Measurements from ENCODE around the gene SIN3B.

The SIN3B gene

DNA sequence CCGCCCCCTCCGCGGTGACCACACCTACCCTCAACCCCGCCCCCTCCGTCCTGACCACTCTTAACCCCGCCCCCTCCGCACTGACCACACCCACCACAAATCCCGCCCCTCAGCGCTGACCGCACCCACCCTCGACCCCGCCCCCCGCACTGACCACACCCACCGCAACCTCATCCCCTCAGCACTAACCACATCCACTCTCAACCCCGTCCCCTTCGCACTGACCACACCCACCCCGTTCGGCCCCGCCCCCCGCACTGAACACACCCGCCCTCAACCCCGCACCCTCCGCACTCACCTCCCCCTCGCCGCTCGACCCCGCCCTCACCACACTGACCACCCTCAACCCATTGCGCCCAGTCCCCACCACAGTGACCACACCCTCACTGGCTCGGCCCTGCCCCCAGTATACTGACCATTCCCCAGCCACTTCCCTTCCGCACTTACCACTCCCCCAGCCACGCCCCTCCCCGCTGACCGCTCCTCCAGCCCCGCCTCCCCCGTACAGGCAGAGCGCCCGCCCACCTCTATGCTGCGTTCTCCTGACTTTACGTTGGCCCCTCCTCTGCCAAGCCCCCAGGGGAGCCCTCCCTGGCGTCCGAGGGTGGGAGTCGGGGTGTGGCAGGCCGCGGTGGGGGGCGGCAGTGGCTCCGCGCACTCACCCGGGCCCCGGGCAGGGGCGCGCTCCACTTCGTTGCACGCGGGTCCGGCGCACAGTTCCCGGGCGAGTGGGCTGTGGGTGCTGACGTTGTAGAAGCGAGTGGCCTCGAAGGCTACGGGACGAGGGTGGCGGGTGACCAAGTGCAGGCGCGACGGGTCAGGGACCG lies 68.0 kb downstream of the SIN3B start:
- peak; percentile 79 for TF ChIP-seq MAX (IDR thresholded peaks at IDR 0.05)
- no peak for TF ChIP-seq CEBPB (IDR thresholded peaks at IDR 0.05)
- TF ChIP-seq RAD21 (IDR thresholded peaks at IDR 0.05; ENCODE audit: low read depth), result no peak
- 0 out of 2 replicates have a peak, but pooled peaks have one; percentile 24 for TF ChIP-seq TAF1 (IDR thresholded peaks at IDR 0.05; ENCODE audit: low read depth)
- 0 out of 2 replicates have a peak, but pooled peaks have one; percentile 31 for TF ChIP-seq CREB1 (IDR thresholded peaks at IDR 0.05; ENCODE audit: low read depth)
- TF ChIP-seq TEAD4 (IDR thresholded peaks at IDR 0.05), result no peak
- TF ChIP-seq ZBTB7A (IDR thresholded peaks at IDR 0.05; ENCODE audit: low read depth), result peak; percentile 97
- peak; percentile 67 for TF ChIP-seq TCF12 (IDR thresholded peaks at IDR 0.05; ENCODE audit: low read depth)
- TF ChIP-seq YY1 (IDR thresholded peaks at IDR 0.05; ENCODE audit: low read depth), result no peak
- TF ChIP-seq FOXM1 (IDR thresholded peaks at IDR 0.05; ENCODE audit: borderline replicate concordance, low read depth), result no peak
- no peak for TF ChIP-seq NFIC (IDR thresholded peaks at IDR 0.05)
- TF ChIP-seq EGR1 (IDR thresholded peaks at IDR 0.05), result 0 out of 2 replicates have a peak, but pooled peaks have one; percentile 35
- TF ChIP-seq, protein P1, sequence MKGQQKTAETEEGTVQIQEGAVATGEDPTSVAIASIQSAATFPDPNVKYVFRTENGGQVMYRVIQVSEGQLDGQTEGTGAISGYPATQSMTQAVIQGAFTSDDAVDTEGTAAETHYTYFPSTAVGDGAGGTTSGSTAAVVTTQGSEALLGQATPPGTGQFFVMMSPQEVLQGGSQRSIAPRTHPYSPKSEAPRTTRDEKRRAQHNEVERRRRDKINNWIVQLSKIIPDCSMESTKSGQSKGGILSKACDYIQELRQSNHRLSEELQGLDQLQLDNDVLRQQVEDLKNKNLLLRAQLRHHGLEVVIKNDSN (IDR thresholded peaks at IDR 0.05), result no peak
- TF ChIP-seq, protein P2, sequence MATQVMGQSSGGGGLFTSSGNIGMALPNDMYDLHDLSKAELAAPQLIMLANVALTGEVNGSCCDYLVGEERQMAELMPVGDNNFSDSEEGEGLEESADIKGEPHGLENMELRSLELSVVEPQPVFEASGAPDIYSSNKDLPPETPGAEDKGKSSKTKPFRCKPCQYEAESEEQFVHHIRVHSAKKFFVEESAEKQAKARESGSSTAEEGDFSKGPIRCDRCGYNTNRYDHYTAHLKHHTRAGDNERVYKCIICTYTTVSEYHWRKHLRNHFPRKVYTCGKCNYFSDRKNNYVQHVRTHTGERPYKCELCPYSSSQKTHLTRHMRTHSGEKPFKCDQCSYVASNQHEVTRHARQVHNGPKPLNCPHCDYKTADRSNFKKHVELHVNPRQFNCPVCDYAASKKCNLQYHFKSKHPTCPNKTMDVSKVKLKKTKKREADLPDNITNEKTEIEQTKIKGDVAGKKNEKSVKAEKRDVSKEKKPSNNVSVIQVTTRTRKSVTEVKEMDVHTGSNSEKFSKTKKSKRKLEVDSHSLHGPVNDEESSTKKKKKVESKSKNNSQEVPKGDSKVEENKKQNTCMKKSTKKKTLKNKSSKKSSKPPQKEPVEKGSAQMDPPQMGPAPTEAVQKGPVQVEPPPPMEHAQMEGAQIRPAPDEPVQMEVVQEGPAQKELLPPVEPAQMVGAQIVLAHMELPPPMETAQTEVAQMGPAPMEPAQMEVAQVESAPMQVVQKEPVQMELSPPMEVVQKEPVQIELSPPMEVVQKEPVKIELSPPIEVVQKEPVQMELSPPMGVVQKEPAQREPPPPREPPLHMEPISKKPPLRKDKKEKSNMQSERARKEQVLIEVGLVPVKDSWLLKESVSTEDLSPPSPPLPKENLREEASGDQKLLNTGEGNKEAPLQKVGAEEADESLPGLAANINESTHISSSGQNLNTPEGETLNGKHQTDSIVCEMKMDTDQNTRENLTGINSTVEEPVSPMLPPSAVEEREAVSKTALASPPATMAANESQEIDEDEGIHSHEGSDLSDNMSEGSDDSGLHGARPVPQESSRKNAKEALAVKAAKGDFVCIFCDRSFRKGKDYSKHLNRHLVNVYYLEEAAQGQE (IDR thresholded peaks at IDR 0.05; ENCODE audit: low read depth), result no peak
- peak; percentile 14; the same call in 1 of the 2 replicates for TF ChIP-seq EP300 (IDR thresholded peaks at IDR 0.05; ENCODE audit: borderline replicate concordance)

- no peak for TF ChIP-seq RAD21 (IDR thresholded peaks at IDR 0.05; ENCODE audit: low read depth)
- TF ChIP-seq MAX (IDR thresholded peaks at IDR 0.05), result no peak; the same call in 1 of the 2 replicates
- TF ChIP-seq TEAD4 (IDR thresholded peaks at IDR 0.05), result no peak
- TF ChIP-seq, protein P2 (IDR thresholded peaks at IDR 0.05; ENCODE audit: low read depth), result no peak
- TF ChIP-seq CEBPB (IDR thresholded peaks at IDR 0.05), result no peak
- no peak for TF ChIP-seq TCF12 (IDR thresholded peaks at IDR 0.05; ENCODE audit: low read depth)
- TF ChIP-seq, protein P1 (IDR thresholded peaks at IDR 0.05), result no peak
- no peak for TF ChIP-seq FOXM1 (IDR thresholded peaks at IDR 0.05; ENCODE audit: borderline replicate concordance, low read depth)
- no peak for TF ChIP-seq ZBTB7A (IDR thresholded peaks at IDR 0.05; ENCODE audit: low read depth)
Observed at GRCh38 chr19:16897856-16898161, 68.6 kb downstream of the SIN3B start.

DNA sequence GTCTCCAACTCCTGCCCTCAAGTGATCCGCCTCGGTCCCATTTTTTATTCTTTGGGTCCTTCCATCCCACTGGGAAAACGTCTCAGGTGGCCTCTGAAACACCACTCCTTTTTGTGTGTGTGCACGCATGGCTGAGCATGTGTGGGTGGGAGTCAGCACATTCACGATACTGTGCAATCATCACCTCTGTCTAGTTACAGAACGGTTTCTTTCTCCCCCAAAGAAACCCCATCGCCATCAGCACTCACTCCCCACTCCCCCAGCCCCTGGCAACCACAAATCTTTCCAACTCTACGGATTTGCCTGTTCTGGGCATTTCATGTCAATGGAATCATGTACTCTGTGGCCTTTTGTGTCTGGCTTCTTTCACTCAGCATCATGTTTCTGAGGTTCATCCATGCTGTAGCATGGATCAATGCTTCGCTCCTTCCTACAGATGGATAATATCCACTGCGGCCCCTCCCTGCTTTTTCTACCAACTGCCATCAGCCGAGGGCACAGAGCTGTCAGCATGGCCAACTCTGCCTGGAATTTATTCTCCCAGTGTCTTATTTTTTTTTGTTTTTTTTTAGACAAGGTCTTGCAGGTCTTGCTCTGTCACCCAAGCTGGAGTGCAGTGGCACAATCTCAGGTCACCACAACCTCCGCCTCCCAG lies 69.3 kb downstream of the SIN3B start:
- TF ChIP-seq CREB1 (IDR thresholded peaks at IDR 0.05; ENCODE audit: low read depth), result no peak
- no peak for TF ChIP-seq MAX (IDR thresholded peaks at IDR 0.05)
- peak; percentile 83 for TF ChIP-seq EGR1 (IDR thresholded peaks at IDR 0.05)

GRCh38 chr19:16899566-16900075 lies 70.4 kb downstream of the SIN3B start:
- TF ChIP-seq RAD21 (IDR thresholded peaks at IDR 0.05; ENCODE audit: low read depth) (peak; percentile 68), YY1 (IDR thresholded peaks at IDR 0.05; ENCODE audit: low read depth) (no peak)

GRCh38 chr19:16901491-16902175 lies 72.4 kb downstream of the SIN3B start:
- no peak for TF ChIP-seq TAF1 (IDR thresholded peaks at IDR 0.05; ENCODE audit: low read depth)

Measured in Ishikawa (cell line).